Activated naive CD8-positive, alpha-beta T cell treated with anti-CD3 and anti-CD28 coated beads for 36 hours (primary cell): ENCODE measurements around the gene TIMM13. TPM values are rescaled to one million over a fixed set of nuclear protein-coding genes. Genes with fewer than 3 reads are reported as not detected.
"Not testable (repeated sequence)": the region's sequence is repeated elsewhere in the genome, so short reads cannot be mapped to it uniquely, and the experiment has no call there.

Source experiments
- DNase-seq: peaks from one replicate; pipeline ENCODE4 v3.0.0; 2021
- H3K27ac Mint-ChIP-seq: one replicate; pipeline ENCODE4 v1.8.0; 2022; ENCODE audit warnings: mild to moderate bottlenecking, moderate library complexity, mixed read lengths
- H3K27me3 Mint-ChIP-seq: one replicate; pipeline ENCODE4 v1.8.0; 2022; ENCODE audit warnings: mild to moderate bottlenecking, mixed read lengths
- H3K36me3 Mint-ChIP-seq: one replicate; pipeline ENCODE4 v1.8.0; 2021; ENCODE audit warnings: mild to moderate bottlenecking, mixed read lengths
- H3K4me1 Mint-ChIP-seq: one replicate; pipeline ENCODE4 v1.8.0; 2021; ENCODE audit warnings: mixed read lengths
- H3K4me3 Mint-ChIP-seq: one replicate; pipeline ENCODE4 v1.8.0; 2022; ENCODE audit warnings: mild to moderate bottlenecking, moderate library complexity, mixed read lengths
- H3K9me3 Mint-ChIP-seq: one replicate; pipeline ENCODE4 v1.8.0; 2022; ENCODE audit warnings: mixed read lengths
- total RNA-seq, 2 experiments: library from RNA; stranded (reverse); gene quantifications; one replicate each; pipeline ENCODE4 v1.2.3, GENCODE V29; 2021

Gene TIMM13
- 100 to 1,000 TPM; 179 to 184 TPM for total RNA-seq

- DNase-seq = peak; percentile 97
- Mint-ChIP-seq H3K4me3 (peak within 1 kb of the TSS; percentile 94), H3K9me3 (no peaks in the 10 kb centered on the region), H3K27ac (peak within 1 kb of the TSS; percentile 98), H3K4me1 (peaks cover 12% of the 10 kb centered on the region), H3K27me3 (no peaks in the 10 kb centered on the region), H3K36me3 (peaks cover 25% of the 10 kb centered on the region)
Observed at GRCh38 chr19:2427429-2428320, at the start of gene TIMM13. Gene TIMM13, minus strand, starts transcription at chr19:2427586. Its CDS starts 53 bp downstream, at chr19:2427533.

- peak overlapping the region; percentile 100 for H3K4me3 Mint-ChIP-seq
- peaks cover 2% of the 10 kb centered on the region for H3K9me3 Mint-ChIP-seq
- H3K4me1 Mint-ChIP-seq = peaks cover 23% of the 10 kb centered on the region
- peaks cover 29% of the 10 kb centered on the region for H3K36me3 Mint-ChIP-seq
- H3K27ac Mint-ChIP-seq = peak overlapping the region; percentile 98
- peaks cover 3% of the 10 kb centered on the region for H3K27me3 Mint-ChIP-seq
- DNase-seq = peak; percentile 81
Observed at GRCh38 chr19:2476451-2477140, 49.2 kb upstream of the TIMM13 start.

DNA sequence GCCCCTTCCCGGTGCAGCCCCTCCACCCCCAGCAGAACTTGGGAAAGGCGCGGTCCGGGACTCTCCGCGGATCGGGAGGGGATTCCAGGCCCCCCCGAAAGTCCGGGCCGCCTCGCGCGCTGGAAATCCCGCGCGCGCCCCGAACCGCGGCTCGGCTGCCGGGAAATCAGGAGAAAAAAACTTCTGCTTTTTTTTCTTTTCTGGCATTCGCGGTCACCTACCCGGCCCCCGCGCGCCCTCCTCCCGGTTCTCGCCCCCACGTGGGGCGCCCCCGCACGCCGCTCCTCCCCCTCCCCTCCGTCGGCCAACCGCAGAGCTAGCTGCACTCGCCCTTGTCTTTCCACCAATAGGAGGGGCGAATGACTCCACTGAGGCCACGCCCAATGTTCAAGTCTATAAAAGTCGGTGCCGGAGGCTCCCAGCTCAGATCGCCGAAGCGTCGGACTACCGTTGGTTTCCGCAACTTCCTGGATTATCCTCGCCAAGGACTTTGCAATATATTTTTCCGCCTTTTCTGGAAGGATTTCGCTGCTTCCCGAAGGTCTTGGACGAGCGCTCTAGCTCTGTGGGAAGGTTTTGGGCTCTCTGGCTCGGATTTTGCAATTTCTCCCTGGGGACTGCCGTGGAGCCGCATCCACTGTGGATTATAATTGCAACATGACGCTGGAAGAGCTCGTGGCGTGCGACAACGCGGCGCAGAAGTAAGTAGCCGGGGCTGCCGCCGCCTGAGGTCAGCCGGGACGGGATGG lies 48.5 kb upstream of the TIMM13 start, which contains the start of gene GADD45B:
GADD45B (plus strand) TSS at position 426 of the 749 bp plus-strand sequence; CDS start at position 658, 232 bp downstream.
- peaks cover 29% of the 10 kb centered on the region for H3K36me3 Mint-ChIP-seq
- H3K9me3 Mint-ChIP-seq = peaks cover 2% of the 10 kb centered on the region
- H3K4me1 Mint-ChIP-seq = peaks cover 23% of the 10 kb centered on the region
- H3K27me3 Mint-ChIP-seq = peaks cover 3% of the 10 kb centered on the region
- DNase-seq = peak; percentile 97
- peak within 1 kb of the TSS; percentile 100 for H3K4me3 Mint-ChIP-seq
- H3K27ac Mint-ChIP-seq = peak within 1 kb of the TSS; percentile 98

- peaks cover 29% of the 10 kb centered on the region for H3K36me3 Mint-ChIP-seq
- H3K27me3 Mint-ChIP-seq = peaks cover 3% of the 10 kb centered on the region
- peak overlapping the region; percentile 98 for H3K27ac Mint-ChIP-seq
- no peaks in the 10 kb centered on the region for H3K9me3 Mint-ChIP-seq
- DNase-seq = peak; percentile 83
- peaks cover 23% of the 10 kb centered on the region for H3K4me1 Mint-ChIP-seq
- peak overlapping the region; percentile 100 for H3K4me3 Mint-ChIP-seq
Observed at GRCh38 chr19:2475018-2475701, 47.8 kb upstream of the TIMM13 start.

- Mint-ChIP-seq H3K27me3 (peaks cover 3% of the 10 kb centered on the region), H3K4me3 (peak overlapping the region; percentile 100), H3K4me1 (peaks cover 24% of the 10 kb centered on the region), H3K9me3 (no peaks in the 10 kb centered on the region), H3K27ac (peak overlapping the region; percentile 98), H3K36me3 (peaks cover 29% of the 10 kb centered on the region)
- DNase-seq = peak; percentile 98
Observed at GRCh38 chr19:2474232-2475017, 47.0 kb upstream of the TIMM13 start.

DNA sequence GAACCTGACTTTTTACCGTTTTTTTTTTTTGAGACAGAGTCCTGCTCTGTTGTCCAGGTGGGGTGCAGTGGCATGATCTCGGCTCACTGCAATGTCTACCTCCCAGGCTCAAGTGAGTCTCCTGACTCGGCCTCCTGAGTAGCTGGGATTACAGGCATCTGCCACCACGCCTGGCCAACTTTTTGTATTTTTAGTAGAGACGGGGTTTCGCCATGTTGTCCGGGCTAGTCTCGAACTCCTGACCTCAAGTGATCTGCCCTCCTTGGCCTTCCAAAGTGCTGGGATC lies 42.5 kb upstream of the TIMM13 start:
- Mint-ChIP-seq H3K27ac (peak overlapping the region; percentile 20), H3K4me1 (peaks cover 12% of the 10 kb centered on the region)
- not testable (repeated sequence) for H3K27me3 Mint-ChIP-seq, H3K9me3 Mint-ChIP-seq, H3K36me3 Mint-ChIP-seq, H3K4me3 Mint-ChIP-seq, DNase-seq

DNA sequence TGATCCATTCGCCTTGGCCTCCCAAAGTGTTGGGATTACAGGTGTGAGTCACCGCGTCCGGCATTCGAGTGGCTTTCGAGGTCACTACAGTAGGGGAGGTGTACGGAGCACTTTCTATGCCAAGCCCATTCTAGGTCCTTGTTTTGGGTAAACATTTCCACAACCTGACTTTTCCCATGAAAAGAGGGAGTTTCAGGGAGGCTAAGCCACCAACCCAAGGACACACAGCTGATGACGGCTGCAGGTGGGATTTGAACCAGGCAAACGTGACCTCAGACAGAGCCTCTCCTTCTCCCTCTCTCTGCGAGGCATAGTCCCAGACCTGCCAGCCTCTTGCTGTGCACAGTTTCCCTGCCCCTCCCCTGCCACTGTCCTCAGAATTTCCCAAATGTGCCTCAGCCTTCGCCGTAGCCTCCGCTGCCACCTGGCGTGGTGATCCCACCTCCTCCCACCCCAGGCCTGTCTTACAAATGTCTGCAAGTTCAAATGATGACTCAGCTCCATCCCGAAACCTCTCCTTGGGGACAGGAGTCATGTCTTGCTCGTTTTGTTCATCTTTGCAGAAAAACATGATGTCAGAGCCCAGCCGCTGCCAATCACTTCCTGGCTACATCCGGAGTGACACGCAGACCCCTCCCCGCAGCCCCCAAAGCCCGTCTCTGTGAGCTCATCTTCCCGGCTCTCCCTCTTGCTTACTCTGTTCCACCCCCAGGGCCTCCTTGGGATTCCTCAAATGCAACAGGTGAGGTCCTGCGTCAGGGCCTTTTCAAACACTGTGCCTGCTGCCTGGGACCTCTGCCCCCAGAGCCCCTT lies 41.9 kb upstream of the TIMM13 start:
- H3K27ac Mint-ChIP-seq = peak overlapping the region; percentile 20
- peaks cover 11% of the 10 kb centered on the region for H3K4me1 Mint-ChIP-seq
- DNase-seq = peak; percentile 59
- H3K36me3 Mint-ChIP-seq = no peaks in the 10 kb centered on the region
- no peak overlapping the region for H3K4me3 Mint-ChIP-seq
- H3K9me3 Mint-ChIP-seq = no peaks in the 10 kb centered on the region
- no peaks in the 10 kb centered on the region for H3K27me3 Mint-ChIP-seq

DNA sequence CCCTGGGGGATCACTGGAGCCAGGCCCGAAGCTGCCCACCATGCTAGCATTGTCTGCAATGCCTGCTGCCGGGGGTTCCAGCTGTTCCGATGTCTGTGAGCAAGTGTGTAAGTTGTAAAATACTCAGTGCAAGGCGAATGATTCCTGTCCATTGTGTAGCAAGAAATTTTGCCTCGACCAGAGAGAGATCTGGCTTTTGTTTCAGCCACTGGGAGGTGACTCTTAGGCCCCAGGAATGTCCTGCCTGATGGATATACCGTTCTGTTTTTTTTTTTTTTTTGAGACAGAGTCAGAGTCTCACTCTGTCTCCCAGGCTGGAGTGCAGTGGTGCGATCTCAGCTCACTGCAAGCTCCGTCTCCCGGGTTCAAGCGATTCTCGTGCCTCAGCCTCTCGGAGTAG lies 41.2 kb upstream of the TIMM13 start:
- Mint-ChIP-seq H3K9me3 (no peaks in the 10 kb centered on the region), H3K36me3 (no peaks in the 10 kb centered on the region), H3K27me3 (no peaks in the 10 kb centered on the region), H3K4me3 (no peak overlapping the region), H3K4me1 (peaks cover 11% of the 10 kb centered on the region), H3K27ac (no peak overlapping the region)
- no peak for DNase-seq

DNA sequence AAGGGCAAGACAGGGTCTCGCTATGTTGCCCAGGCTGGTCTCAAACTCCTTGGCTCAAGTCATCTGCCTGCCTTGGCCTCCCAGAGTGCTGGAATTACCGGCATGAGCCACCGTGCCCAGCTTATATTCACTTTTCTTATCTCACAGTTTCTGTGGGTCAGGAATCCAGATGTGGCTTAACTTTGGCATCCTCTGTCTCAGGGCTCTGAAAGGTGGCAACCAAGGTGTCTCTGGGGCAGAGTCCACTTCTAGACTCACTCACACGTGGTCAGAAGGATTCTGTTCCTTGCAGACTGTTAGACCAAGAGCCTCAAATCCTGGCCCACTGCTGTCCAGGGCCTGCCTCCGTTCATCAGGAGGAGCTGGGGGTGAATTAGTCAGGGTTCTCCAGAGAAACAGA lies 37.0 kb upstream of the TIMM13 start:
- Mint-ChIP-seq H3K4me1 (peaks cover 12% of the 10 kb centered on the region), H3K27ac (no peak overlapping the region), H3K36me3 (no peaks in the 10 kb centered on the region), H3K4me3 (no peak overlapping the region), H3K9me3 (no peaks in the 10 kb centered on the region), H3K27me3 (peaks cover 4% of the 10 kb centered on the region)
- no peak for DNase-seq

- H3K27me3 Mint-ChIP-seq, H3K27ac Mint-ChIP-seq, H3K4me3 Mint-ChIP-seq, H3K4me1 Mint-ChIP-seq, H3K36me3 Mint-ChIP-seq, DNase-seq, H3K9me3 Mint-ChIP-seq: not testable (repeated sequence)
Observed at GRCh38 chr19:2463694-2464093, 36.3 kb upstream of the TIMM13 start.

- Mint-ChIP-seq H3K4me3 (peak overlapping the region; percentile 90), H3K27me3 (peaks cover 4% of the 10 kb centered on the region), H3K36me3 (no peaks in the 10 kb centered on the region), H3K9me3 (no peaks in the 10 kb centered on the region), H3K27ac (peak overlapping the region; percentile 69), H3K4me1 (peaks cover 7% of the 10 kb centered on the region)
- DNase-seq = no peak
Observed at GRCh38 chr19:2462635-2463421, 35.4 kb upstream of the TIMM13 start.

- H3K9me3 Mint-ChIP-seq = no peaks in the 10 kb centered on the region
- DNase-seq = peak; percentile 82
Observed at GRCh38 chr19:2461751-2462634, 34.6 kb upstream of the TIMM13 start.

More at GRCh38 chr19:2461751-2462634, 34.6 kb upstream of the TIMM13 start:
- H3K27me3 Mint-ChIP-seq = peaks cover 4% of the 10 kb centered on the region
- H3K4me1 Mint-ChIP-seq = peaks cover 12% of the 10 kb centered on the region
- H3K27ac Mint-ChIP-seq = peak overlapping the region; percentile 69
- H3K36me3 Mint-ChIP-seq = peaks cover 3% of the 10 kb centered on the region
- H3K4me3 Mint-ChIP-seq = peak overlapping the region; percentile 90
